Esophagus muscularis mucosa (tissue), 4 donors: ENCODE data around the gene ZNF653. TPM values are rescaled to one million over a fixed set of nuclear protein-coding genes. Genes with fewer than 3 reads are reported as not detected.
A peak's percentile ranks its signal among the peaks of the same experiment; 100 is the strongest.

Experiments used
- DNase-seq: peaks from one replicate; pipeline ENCODE4 v3.0.0-alpha.2; 2017; ENCODE audit errors: extremely low spot score
- H3K27ac ChIP-seq, 4 donors: fragments of 200-600 bp; sonication (generic); replicated peaks in 1 of 4; 1 replicate in 3 of 4; 2 replicates in 1 of 4; pipeline ENCODE4 v1.5.1; 2016 to 2019; ENCODE audit warnings: mild to moderate bottlenecking in 1 of 4
- H3K27me3 ChIP-seq, 4 donors: fragments of 200-600 bp; sonication (generic); one replicate each; pipeline versions ENCODE4 v1.5.1 to v1.6.0; 2016 to 2019
- H3K36me3 ChIP-seq, 4 donors: fragments of 200-600 bp; sonication (generic); one replicate each; pipeline ENCODE4 v1.5.1; 2016 to 2019
- H3K4me1 ChIP-seq, 4 donors: fragments of 200-600 bp; sonication (generic); one replicate each; pipeline ENCODE4 v1.5.1; 2016 to 2019
- H3K4me3 ChIP-seq, 4 donors: fragments of 200-600 bp; sonication (generic); 1 replicate in 2 of 4; 2 replicates in 2 of 4; pipeline ENCODE4 v1.5.1; 2016 to 2019; ENCODE audit warnings: mild to moderate bottlenecking in 4 of 4, moderate library complexity in 1 of 4
- H3K9me3 ChIP-seq, 4 donors: fragments of 200-600 bp; sonication (generic); 1 replicate in 3 of 4; 2 replicates in 1 of 4; pipeline ENCODE4 v1.5.1; 2016 to 2019
- EP300 ChIP-seq: sonication (generic); formaldehyde crosslinking; IDR thresholded peaks from one replicate; pipeline ENCODE4 v1.6.1; 2017; ENCODE audit warnings: antibody characterized with exemption
- POLR2A ChIP-seq: fragments of 450-650 bp; IDR thresholded peaks from one replicate; pipeline ENCODE4 v1.6.1; 2017; ENCODE audit warnings: antibody characterized with exemption, moderate library complexity, mild to moderate bottlenecking, low read depth
- POLR2AphosphoS5 ChIP-seq, 2 donors: sonication (generic); formaldehyde crosslinking; IDR thresholded peaks; one replicate each; pipeline ENCODE4 v1.6.1; 2017; ENCODE audit warnings: antibody characterized with exemption in 2 of 2
- WGBS: methylation state at CpG from one replicate; pipeline ENCODE4 v1.1.5; 2018; 5-methylcytosine and 5-hydroxymethylcytosine counted together
- intact Hi-C: fragments of 100-400 bp; cut with DNase I; formaldehyde crosslinking; loops from one replicate; pipeline ENCODE4 v1.15.1; 2023
- total RNA-seq, 4 donors: library from RNA; depleted of rRNA; stranded (reverse); fragments of >200 nt; gene quantifications; one replicate each; pipeline versions ENCODE4 v1.1.0 to v1.2.1, GENCODE V29; 2016
- TF ChIP-seq, protein P1 (sequence below), 3 experiments: fragments of 200-600 bp in 2 of 3; fragments of 450-650 bp in 1 of 3; sonication (generic) in 2 of 3; IDR thresholded peaks; one replicate each; pipeline ENCODE4 v1.5.1; 2017 to 2019; ENCODE audit warnings: antibody characterized with exemption in 3 of 3, mild to moderate bottlenecking in 2 of 3, moderate library complexity in 1 of 3

ZNF653 gene
- total RNA-seq, 4 donors from 2014 or later: 9.1 to 13.9 (median 9.4) TPM

DNA sequence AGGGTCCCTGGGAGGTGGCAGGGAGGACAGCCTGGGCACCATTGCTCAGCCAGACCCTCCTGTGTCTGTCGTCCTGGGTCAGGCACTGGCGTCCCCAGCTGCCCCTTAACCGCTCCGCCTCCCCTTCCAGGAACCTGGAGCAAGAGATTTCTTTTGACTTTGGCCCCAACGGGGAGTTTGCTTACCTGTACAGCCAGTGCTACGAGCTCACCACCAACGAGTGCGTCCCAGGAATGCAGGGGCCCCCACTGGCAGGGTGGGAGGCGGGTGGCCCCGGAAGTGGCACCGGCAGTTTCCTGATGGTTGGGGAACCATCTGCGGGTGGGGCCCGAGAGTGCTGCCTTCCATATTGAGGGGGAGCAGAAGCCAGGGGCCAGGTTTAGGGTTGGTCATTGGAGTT, 57.2 kb downstream of the ZNF653 start:
- Histone ChIP-seq H3K27me3 (peaks cover 0 to 16% (median 0%) of the 10 kb centered on the region in 4 donors), H3K4me1 (peaks cover 0 to 6% (median 0%) of the 10 kb centered on the region in 4 donors), H3K27ac (no peak overlapping the region), H3K9me3 (no peaks in the 10 kb centered on the region), H3K4me3 (no peak overlapping the region), H3K36me3 (peaks cover 53 to 76% (median 71%) of the 10 kb centered on the region in 4 donors)
- TF ChIP-seq, protein P1, sequence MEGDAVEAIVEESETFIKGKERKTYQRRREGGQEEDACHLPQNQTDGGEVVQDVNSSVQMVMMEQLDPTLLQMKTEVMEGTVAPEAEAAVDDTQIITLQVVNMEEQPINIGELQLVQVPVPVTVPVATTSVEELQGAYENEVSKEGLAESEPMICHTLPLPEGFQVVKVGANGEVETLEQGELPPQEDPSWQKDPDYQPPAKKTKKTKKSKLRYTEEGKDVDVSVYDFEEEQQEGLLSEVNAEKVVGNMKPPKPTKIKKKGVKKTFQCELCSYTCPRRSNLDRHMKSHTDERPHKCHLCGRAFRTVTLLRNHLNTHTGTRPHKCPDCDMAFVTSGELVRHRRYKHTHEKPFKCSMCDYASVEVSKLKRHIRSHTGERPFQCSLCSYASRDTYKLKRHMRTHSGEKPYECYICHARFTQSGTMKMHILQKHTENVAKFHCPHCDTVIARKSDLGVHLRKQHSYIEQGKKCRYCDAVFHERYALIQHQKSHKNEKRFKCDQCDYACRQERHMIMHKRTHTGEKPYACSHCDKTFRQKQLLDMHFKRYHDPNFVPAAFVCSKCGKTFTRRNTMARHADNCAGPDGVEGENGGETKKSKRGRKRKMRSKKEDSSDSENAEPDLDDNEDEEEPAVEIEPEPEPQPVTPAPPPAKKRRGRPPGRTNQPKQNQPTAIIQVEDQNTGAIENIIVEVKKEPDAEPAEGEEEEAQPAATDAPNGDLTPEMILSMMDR (IDR thresholded peaks at IDR 0.05): no peak
- TF ChIP-seq POLR2A (no peak), POLR2AphosphoS5 (IDR thresholded peaks at IDR 0.05) (no peak), EP300 (no peak)
- 84% methylated on average over 13 of the region's 13 CpGs for WGBS
- intact Hi-C loops: loop anchor here (5.0 kb wide), 1 partner anchor 206 kb away; no protein-coding TSS in a partner anchor
- DNase-seq: no peak

- TF ChIP-seq, protein P1 (IDR thresholded peaks at IDR 0.05): no peak
- TF ChIP-seq POLR2AphosphoS5 (IDR thresholded peaks at IDR 0.05) (no peak), POLR2A (no peak), EP300 (no peak)
- H3K4me3 ChIP-seq: no peak overlapping the region
- H3K36me3 ChIP-seq: peaks cover 57 to 84% (median 79%) of the 10 kb centered on the region in 4 donors
- intact Hi-C loops: loop anchor here (2.0 to 5.0 kb wide), 2 partner anchors 155 to 205 kb away; no protein-coding TSS in a partner anchor
- no peaks in the 10 kb centered on the region for H3K9me3 ChIP-seq
- H3K4me1 ChIP-seq: peaks cover 0 to 6% (median 0%) of the 10 kb centered on the region in 4 donors
- no peak overlapping the region for H3K27ac ChIP-seq
- 90% methylated on average over 27 of the region's 35 CpGs for WGBS
- H3K27me3 ChIP-seq: peaks cover 0 to 8% (median 0%) of the 10 kb centered on the region in 4 donors
- DNase-seq: no peak
Measured at GRCh38 chr19:11447347-11448262, 58.0 kb downstream of the ZNF653 start.

- Histone ChIP-seq H3K36me3 (peaks cover 64 to 92% (median 87%) of the 10 kb centered on the region in 4 donors), H3K27ac (no peak overlapping the region), H3K4me1 (peaks cover 0 to 4% (median 0%) of the 10 kb centered on the region in 4 donors), H3K27me3 (peaks cover 0 to 4% (median 0%) of the 10 kb centered on the region in 4 donors), H3K9me3 (no peaks in the 10 kb centered on the region), H3K4me3 (no peak overlapping the region)
- WGBS: 59% methylated on average over 23 of the region's 23 CpGs
- TF ChIP-seq EP300: no peak
- TF ChIP-seq, protein P1 (IDR thresholded peaks at IDR 0.05): peak; percentile 64 to 85 (median 79)
- intact Hi-C loops: loop anchor here (2.0 to 5.0 kb wide), 2 partner anchors 154 to 204 kb away; no protein-coding TSS in a partner anchor
- no peak for DNase-seq
Measured at GRCh38 chr19:11446652-11447301, 58.9 kb downstream of the ZNF653 start.

DNA sequence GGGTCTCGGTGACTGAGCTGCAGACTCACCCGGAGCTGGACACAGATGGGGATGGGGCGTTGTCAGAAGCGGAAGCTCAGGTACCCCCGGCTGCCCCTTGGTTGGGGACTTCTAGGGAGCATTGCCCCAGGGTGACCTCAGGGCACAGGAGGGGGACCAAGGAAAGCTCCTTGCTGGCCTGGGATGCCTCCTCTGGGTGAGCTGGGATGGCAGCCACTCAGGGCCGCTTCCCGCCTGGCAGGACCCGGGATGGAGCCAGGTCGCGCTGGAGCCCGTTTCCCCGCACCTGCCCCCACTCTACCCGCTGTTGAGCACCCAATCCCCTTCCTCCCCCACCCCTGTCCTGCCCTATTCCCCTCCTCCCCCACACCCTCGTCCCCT, 59.4 kb downstream of the ZNF653 start:
- no peak overlapping the region for H3K27ac ChIP-seq
- DNase-seq: no peak
- no peak for TF ChIP-seq POLR2AphosphoS5 (IDR thresholded peaks at IDR 0.05)
- TF ChIP-seq, protein P1 (IDR thresholded peaks at IDR 0.05): no peak
- H3K36me3 ChIP-seq: peaks cover 64 to 97% (median 92%) of the 10 kb centered on the region in 4 donors
- no peaks in the 10 kb centered on the region for H3K27me3 ChIP-seq
- 87% methylated on average over 11 of the region's 14 CpGs for WGBS
- intact Hi-C loops: loop anchor here (2.0 to 5.0 kb wide), 2 partner anchors 153 to 204 kb away; no protein-coding TSS in a partner anchor
- H3K9me3 ChIP-seq: no peaks in the 10 kb centered on the region
- no peaks in the 10 kb centered on the region for H3K4me1 ChIP-seq
- H3K4me3 ChIP-seq: no peak overlapping the region
